CD4-positive, alpha-beta T cell treated with Interleukin-1 beta for 1 hour (primary cell): ENCODE results near the gene GLRA2.
A peak's percentile ranks its signal among the peaks of the same experiment; 100 is the strongest.

Source experiments
- DNase-seq, 2 donors: peaks; one replicate each; pipeline ENCODE4 v3.0.0-alpha.2; 2020 to 2022

The GLRA2 gene

GRCh38 chrX:14529290-14529989 lies at the start of gene GLRA2:
Gene GLRA2 (plus strand): TSS chrX:14529536. CDS start chrX:14530058, 522 bp downstream.
- no peak for DNase-seq

- DNase-seq = no peak
Observed at GRCh38 chrX:14489437-14489836, 39.9 kb upstream of the GLRA2 start.

- no peak for DNase-seq
Observed at GRCh38 chrX:14491689-14492088, 37.6 kb upstream of the GLRA2 start.

- DNase-seq = peak in 1 of 2 donors; percentile 1
Observed at GRCh38 chrX:14496674-14497073, 32.7 kb upstream of the GLRA2 start.

- peak in 1 of 2 donors; percentile 20 for DNase-seq
Observed at GRCh38 chrX:14497184-14497666, 32.1 kb upstream of the GLRA2 start.

- no peak for DNase-seq
Observed at GRCh38 chrX:14501327-14501726, 28.0 kb upstream of the GLRA2 start.

- no peak for DNase-seq
Observed at GRCh38 chrX:14504960-14505538, 24.3 kb upstream of the GLRA2 start.

- no peak for DNase-seq
Observed at GRCh38 chrX:14505648-14506047, 23.7 kb upstream of the GLRA2 start.

GRCh38 chrX:14506866-14507265 lies 22.5 kb upstream of the GLRA2 start:
- no peak for DNase-seq

GRCh38 chrX:14508025-14508690 lies 21.2 kb upstream of the GLRA2 start:
- no peak for DNase-seq

- DNase-seq = no peak
Observed at GRCh38 chrX:14509325-14510057, 19.8 kb upstream of the GLRA2 start.

- peak in 1 of 2 donors; percentile 26 for DNase-seq
Observed at GRCh38 chrX:14528629-14529289, 577 bp upstream of the GLRA2 start.

GRCh38 chrX:14533867-14534266 lies 4.5 kb downstream of the GLRA2 start:
- DNase-seq = no peak

GRCh38 chrX:14546190-14546589 lies 16.9 kb downstream of the GLRA2 start:
- no peak for DNase-seq

- no peak for DNase-seq
Observed at GRCh38 chrX:14554131-14554715, 24.9 kb downstream of the GLRA2 start.

- no peak for DNase-seq
Observed at GRCh38 chrX:14564058-14564457, 34.7 kb downstream of the GLRA2 start.

GRCh38 chrX:14573161-14573560 lies 43.8 kb downstream of the GLRA2 start:
- no peak for DNase-seq

- DNase-seq = no peak
Observed at GRCh38 chrX:14581081-14581480, 51.7 kb downstream of the GLRA2 start.

- no peak for DNase-seq
Observed at GRCh38 chrX:14584548-14584947, 55.2 kb downstream of the GLRA2 start.

- no peak for DNase-seq
Observed at GRCh38 chrX:14590216-14590615, 60.9 kb downstream of the GLRA2 start.

- no peak for DNase-seq
Observed at GRCh38 chrX:14590693-14591424, 61.5 kb downstream of the GLRA2 start.

GRCh38 chrX:14591976-14592375 lies 62.6 kb downstream of the GLRA2 start:
- DNase-seq = no peak
